ENCODE results near the gene CYP19A1.

Gene CYP19A1

GRCh38 chr15:51224428-51224827 lies 114.0 kb downstream of the CYP19A1 start:
- Histone ChIP-seq H3K9me3 (ENCODE audit: control insufficient read depth, insufficient read depth, low read depth, low read length) (no peaks in the 10 kb centered on the region), H3K4me1 (ENCODE audit: control insufficient read depth, insufficient read depth, low read length) (no peaks in the 10 kb centered on the region), H3K4me3 (ENCODE audit: low read depth, low read length) (no peak overlapping the region), H3K27ac (ENCODE audit: extremely low read depth, low read depth, low read length) (no peak overlapping the region), H3K36me3 (ENCODE audit: control insufficient read depth in 2 of 2, insufficient read depth in 1 of 2, low read length in 2 of 2) (no peaks in the 10 kb centered on the region)
- ChIA-PET CTCF (interaction anchor here (0.6 kb wide), 1 partner anchor 9 kb away, joined by 3 read pairs; no protein-coding TSS in a partner anchor), POLR2A (no interaction called here)
- TF ChIP-seq ZBTB49 (tag by site-specific recombination; IDR thresholded peaks at IDR 0.05; ENCODE audit: low read depth) (no peak), ZNF830 (tag by site-specific recombination; IDR thresholded peaks at IDR 0.05; ENCODE audit: low read depth) (no peak), ZNF239 (tag by site-specific recombination; IDR thresholded peaks at IDR 0.05) (no peak)
- TF ChIP-seq, protein P1, sequence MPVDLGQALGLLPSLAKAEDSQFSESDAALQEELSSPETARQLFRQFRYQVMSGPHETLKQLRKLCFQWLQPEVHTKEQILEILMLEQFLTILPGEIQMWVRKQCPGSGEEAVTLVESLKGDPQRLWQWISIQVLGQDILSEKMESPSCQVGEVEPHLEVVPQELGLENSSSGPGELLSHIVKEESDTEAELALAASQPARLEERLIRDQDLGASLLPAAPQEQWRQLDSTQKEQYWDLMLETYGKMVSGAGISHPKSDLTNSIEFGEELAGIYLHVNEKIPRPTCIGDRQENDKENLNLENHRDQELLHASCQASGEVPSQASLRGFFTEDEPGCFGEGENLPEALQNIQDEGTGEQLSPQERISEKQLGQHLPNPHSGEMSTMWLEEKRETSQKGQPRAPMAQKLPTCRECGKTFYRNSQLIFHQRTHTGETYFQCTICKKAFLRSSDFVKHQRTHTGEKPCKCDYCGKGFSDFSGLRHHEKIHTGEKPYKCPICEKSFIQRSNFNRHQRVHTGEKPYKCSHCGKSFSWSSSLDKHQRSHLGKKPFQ (tag by site-specific recombination; IDR thresholded peaks at IDR 0.05), result no peak

DNA sequence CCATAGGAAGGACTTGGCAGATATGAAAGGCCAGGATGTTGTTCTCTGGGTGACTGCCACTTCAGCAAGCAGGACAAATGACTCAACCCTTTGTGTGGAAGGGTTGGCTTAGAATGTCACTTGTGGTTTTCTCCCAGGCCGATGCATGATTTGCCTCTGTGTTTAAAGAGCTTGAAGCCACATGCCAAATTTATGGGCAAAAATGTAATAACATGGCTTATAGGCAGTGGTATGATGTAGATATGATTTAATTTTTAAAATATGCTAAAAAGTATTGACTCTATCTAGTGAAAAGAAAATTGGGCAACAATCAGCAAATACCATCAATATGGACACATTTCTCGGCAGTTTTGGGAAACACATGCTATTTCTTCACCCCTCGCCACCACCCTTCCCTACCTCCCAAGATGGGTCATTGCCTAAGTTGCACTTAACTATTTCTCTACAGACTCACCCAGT lies 114.6 kb downstream of the CYP19A1 start:
- no peak overlapping the region for H3K27ac ChIP-seq (ENCODE audit: extremely low read depth, low read depth, low read length)
- H3K4me1 ChIP-seq (ENCODE audit: control insufficient read depth, insufficient read depth, low read length), result no peaks in the 10 kb centered on the region
- no peaks in the 10 kb centered on the region for H3K36me3 ChIP-seq (ENCODE audit: control insufficient read depth in 2 of 2, insufficient read depth in 1 of 2, low read length in 2 of 2)
- ChIA-PET POLR2A (no interaction called here), CTCF (no interaction called here)
- no peak overlapping the region for H3K4me3 ChIP-seq (ENCODE audit: low read depth, low read length)
- no peaks in the 10 kb centered on the region for H3K9me3 ChIP-seq (ENCODE audit: control insufficient read depth, insufficient read depth, low read depth, low read length)
- TF ChIP-seq ZNF654 (tag by site-specific recombination; IDR thresholded peaks at IDR 0.05; ENCODE audit: low read depth), result no peak
- TF ChIP-seq, protein P2, sequence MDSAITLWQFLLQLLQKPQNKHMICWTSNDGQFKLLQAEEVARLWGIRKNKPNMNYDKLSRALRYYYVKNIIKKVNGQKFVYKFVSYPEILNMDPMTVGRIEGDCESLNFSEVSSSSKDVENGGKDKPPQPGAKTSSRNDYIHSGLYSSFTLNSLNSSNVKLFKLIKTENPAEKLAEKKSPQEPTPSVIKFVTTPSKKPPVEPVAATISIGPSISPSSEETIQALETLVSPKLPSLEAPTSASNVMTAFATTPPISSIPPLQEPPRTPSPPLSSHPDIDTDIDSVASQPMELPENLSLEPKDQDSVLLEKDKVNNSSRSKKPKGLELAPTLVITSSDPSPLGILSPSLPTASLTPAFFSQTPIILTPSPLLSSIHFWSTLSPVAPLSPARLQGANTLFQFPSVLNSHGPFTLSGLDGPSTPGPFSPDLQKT (IDR thresholded peaks at IDR 0.05; ENCODE audit: borderline replicate concordance, low read depth, low read length), result no peak
- TF ChIP-seq ZNF121 (tag by site-specific recombination; IDR thresholded peaks at IDR 0.05), result no peak
- TF ChIP-seq, protein P3, sequence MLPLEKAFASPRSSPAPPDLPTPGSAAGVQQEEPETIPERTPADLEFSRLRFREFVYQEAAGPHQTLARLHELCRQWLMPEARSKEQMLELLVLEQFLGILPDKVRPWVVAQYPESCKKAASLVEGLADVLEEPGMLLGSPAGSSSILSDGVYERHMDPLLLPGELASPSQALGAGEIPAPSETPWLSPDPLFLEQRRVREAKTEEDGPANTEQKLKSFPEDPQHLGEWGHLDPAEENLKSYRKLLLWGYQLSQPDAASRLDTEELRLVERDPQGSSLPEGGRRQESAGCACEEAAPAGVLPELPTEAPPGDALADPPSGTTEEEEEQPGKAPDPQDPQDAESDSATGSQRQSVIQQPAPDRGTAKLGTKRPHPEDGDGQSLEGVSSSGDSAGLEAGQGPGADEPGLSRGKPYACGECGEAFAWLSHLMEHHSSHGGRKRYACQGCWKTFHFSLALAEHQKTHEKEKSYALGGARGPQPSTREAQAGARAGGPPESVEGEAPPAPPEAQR (tag by site-specific recombination; IDR thresholded peaks at IDR 0.05), result no peak
- TF ChIP-seq, protein P4, sequence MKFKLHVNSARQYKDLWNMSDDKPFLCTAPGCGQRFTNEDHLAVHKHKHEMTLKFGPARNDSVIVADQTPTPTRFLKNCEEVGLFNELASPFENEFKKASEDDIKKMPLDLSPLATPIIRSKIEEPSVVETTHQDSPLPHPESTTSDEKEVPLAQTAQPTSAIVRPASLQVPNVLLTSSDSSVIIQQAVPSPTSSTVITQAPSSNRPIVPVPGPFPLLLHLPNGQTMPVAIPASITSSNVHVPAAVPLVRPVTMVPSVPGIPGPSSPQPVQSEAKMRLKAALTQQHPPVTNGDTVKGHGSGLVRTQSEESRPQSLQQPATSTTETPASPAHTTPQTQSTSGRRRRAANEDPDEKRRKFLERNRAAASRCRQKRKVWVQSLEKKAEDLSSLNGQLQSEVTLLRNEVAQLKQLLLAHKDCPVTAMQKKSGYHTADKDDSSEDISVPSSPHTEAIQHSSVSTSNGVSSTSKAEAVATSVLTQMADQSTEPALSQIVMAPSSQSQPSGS (tag by site-specific recombination; IDR thresholded peaks at IDR 0.05; ENCODE audit: low read depth), result no peak
- no peak for TF ChIP-seq KLF7 (tag by site-specific recombination; IDR thresholded peaks at IDR 0.05; ENCODE audit: borderline replicate concordance)
- TF ChIP-seq, protein P5, sequence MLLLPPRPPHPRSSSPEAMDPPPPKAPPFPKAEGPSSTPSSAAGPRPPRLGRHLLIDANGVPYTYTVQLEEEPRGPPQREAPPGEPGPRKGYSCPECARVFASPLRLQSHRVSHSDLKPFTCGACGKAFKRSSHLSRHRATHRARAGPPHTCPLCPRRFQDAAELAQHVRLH (tag by site-specific recombination; IDR thresholded peaks at IDR 0.05), result no peak
- TF ChIP-seq SCRT1 (tag by site-specific recombination; IDR thresholded peaks at IDR 0.05; ENCODE audit: borderline replicate concordance), result no peak
- no peak for TF ChIP-seq ZNF501 (tag by site-specific recombination; IDR thresholded peaks at IDR 0.05)
- TF ChIP-seq ZNF514 (tag by site-specific recombination; IDR thresholded peaks at IDR 0.05), result no peak
- no peak for TF ChIP-seq ZNF214 (tag by site-specific recombination; IDR thresholded peaks at IDR 0.05; ENCODE audit: borderline replicate concordance)
- TF ChIP-seq, protein P6, sequence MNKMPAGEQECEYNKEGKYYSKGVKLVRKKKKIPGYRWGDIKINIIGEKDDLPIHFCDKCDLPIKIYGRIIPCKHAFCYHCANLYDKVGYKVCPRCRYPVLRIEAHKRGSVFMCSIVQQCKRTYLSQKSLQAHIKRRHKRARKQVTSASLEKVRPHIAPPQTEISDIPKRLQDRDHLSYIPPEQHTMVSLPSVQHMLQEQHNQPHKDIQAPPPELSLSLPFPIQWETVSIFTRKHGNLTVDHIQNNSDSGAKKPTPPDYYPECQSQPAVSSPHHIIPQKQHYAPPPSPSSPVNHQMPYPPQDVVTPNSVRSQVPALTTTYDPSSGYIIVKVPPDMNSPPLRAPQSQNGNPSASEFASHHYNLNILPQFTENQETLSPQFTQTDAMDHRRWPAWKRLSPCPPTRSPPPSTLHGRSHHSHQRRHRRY (tag by site-specific recombination; IDR thresholded peaks at IDR 0.05), result no peak
- TF ChIP-seq ZNF488 (tag by site-specific recombination; IDR thresholded peaks at IDR 0.05), result no peak
- TF ChIP-seq, protein P7, sequence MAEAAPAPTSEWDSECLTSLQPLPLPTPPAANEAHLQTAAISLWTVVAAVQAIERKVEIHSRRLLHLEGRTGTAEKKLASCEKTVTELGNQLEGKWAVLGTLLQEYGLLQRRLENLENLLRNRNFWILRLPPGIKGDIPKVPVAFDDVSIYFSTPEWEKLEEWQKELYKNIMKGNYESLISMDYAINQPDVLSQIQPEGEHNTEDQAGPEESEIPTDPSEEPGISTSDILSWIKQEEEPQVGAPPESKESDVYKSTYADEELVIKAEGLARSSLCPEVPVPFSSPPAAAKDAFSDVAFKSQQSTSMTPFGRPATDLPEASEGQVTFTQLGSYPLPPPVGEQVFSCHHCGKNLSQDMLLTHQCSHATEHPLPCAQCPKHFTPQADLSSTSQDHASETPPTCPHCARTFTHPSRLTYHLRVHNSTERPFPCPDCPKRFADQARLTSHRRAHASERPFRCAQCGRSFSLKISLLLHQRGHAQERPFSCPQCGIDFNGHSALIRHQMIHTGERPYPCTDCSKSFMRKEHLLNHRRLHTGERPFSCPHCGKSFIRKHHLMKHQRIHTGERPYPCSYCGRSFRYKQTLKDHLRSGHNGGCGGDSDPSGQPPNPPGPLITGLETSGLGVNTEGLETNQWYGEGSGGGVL (tag by site-specific recombination; IDR thresholded peaks at IDR 0.05), result no peak
- no peak for TF ChIP-seq ZNF791 (tag by site-specific recombination; IDR thresholded peaks at IDR 0.05)
- TF ChIP-seq ZNF23 (tag by site-specific recombination; IDR thresholded peaks at IDR 0.05; ENCODE audit: borderline replicate concordance), result no peak
- no peak for TF ChIP-seq FEZF1 (tag by site-specific recombination; IDR thresholded peaks at IDR 0.05)
- TF ChIP-seq ZEB2 (tag by site-specific recombination; IDR thresholded peaks at IDR 0.05), result no peak
